Liver (tissue), 9 donors: ENCODE results near the gene CCDC172. TPM values are rescaled to one million over a fixed set of nuclear protein-coding genes. Genes with fewer than 3 reads are reported as not detected.

ENCODE experiments used
- DNase-seq: peaks from one replicate; pipeline ENCODE4 v3.0.0-alpha.2; 2017; ENCODE audit warnings: low spot score
- H3K27ac ChIP-seq, 2 donors: one replicate each; pipeline ENCODE4 v1.7.0; 2013; ENCODE audit warnings: inconsistent platforms in 2 of 2, low read length in 2 of 2, control low read depth in 1 of 2, low read depth in 1 of 2, mild to moderate bottlenecking in 1 of 2
- H3K27me3 ChIP-seq, 4 donors: one replicate each; pipeline versions ENCODE4 v1.6.1 to v1.7.0; 2013; ENCODE audit warnings: low read length in 3 of 4, inconsistent platforms in 1 of 4, mild to moderate bottlenecking in 1 of 4, moderate library complexity in 1 of 4; ENCODE audit not compliant: control insufficient read depth in 4 of 4, insufficient read depth in 4 of 4
- H3K36me3 ChIP-seq, 4 donors: one replicate each; pipeline versions ENCODE4 v1.6.1 to v1.7.0; 2013; ENCODE audit warnings: low read length in 3 of 4, mild to moderate bottlenecking in 3 of 4, low read depth in 1 of 4, moderate library complexity in 1 of 4; ENCODE audit not compliant: control insufficient read depth in 4 of 4, insufficient read depth in 3 of 4
- H3K4me1 ChIP-seq, 4 donors: one replicate each; pipeline versions ENCODE4 v1.6.1 to v1.7.0; 2013; ENCODE audit warnings: low read length in 3 of 4, mild to moderate bottlenecking in 3 of 4, moderate library complexity in 1 of 4; ENCODE audit not compliant: control insufficient read depth in 4 of 4, insufficient read depth in 4 of 4
- H3K4me3 ChIP-seq, 3 donors: one replicate each; pipeline versions ENCODE4 v1.6.1 to v1.7.0; 2013; ENCODE audit warnings: low read length in 3 of 3, control low read depth in 1 of 3, low read depth in 1 of 3, mild to moderate bottlenecking in 1 of 3
- H3K9ac ChIP-seq, 2 donors: one replicate each; pipeline ENCODE4 v1.7.0; 2013; ENCODE audit warnings: low read length in 2 of 2, mild to moderate bottlenecking in 2 of 2, moderate library complexity in 2 of 2, control low read depth in 1 of 2, low read depth in 1 of 2
- H3K9me3 ChIP-seq, 4 donors: one replicate each; pipeline versions ENCODE4 v1.6.1 to v1.7.0; 2013; ENCODE audit warnings: low read length in 3 of 4; ENCODE audit not compliant: control insufficient read depth in 4 of 4
- ATF3 ChIP-seq: IDR thresholded peaks from 2 replicates; pipeline ENCODE4 v1.6.1; 2016; ENCODE audit warnings: antibody characterized with exemption
- CTCF ChIP-seq: fragments of 150-350 bp; IDR thresholded peaks from 2 replicates; pipeline ENCODE4 v1.5.1; 2017; ENCODE audit warnings: improper control_type of control experiment, low read depth, low read length; ENCODE audit not compliant: missing input control
- EGR1 ChIP-seq, 2 donors: IDR thresholded peaks; 2 replicates each; pipeline ENCODE4 v1.6.1; 2016 to 2018; ENCODE audit warnings: antibody characterized with exemption in 2 of 2, low read depth in 2 of 2
- FOXA1 ChIP-seq: IDR thresholded peaks from 2 replicates; pipeline ENCODE4 v1.6.1; 2016; ENCODE audit warnings: antibody characterized with exemption
- FOXA2 ChIP-seq: IDR thresholded peaks from 2 replicates; pipeline ENCODE4 v1.6.1; 2016; ENCODE audit warnings: antibody characterized with exemption
- GABPA ChIP-seq, 2 donors: IDR thresholded peaks in 1 of 2; conservative IDR thresholded peaks in 1 of 2; 2 replicates each; pipeline ENCODE4 v1.6.1; 2016; ENCODE audit warnings: antibody characterized with exemption in 2 of 2, mild to moderate bottlenecking in 1 of 2, moderate library complexity in 1 of 2
- HNF4A ChIP-seq, 2 donors: conservative IDR thresholded peaks; 2 replicates each; pipeline ENCODE4 v1.6.1; 2016; ENCODE audit warnings: antibody characterized with exemption in 2 of 2, mild to moderate bottlenecking in 2 of 2
- HNF4G ChIP-seq: IDR thresholded peaks from 2 replicates; pipeline ENCODE4 v1.6.1; 2016; ENCODE audit warnings: antibody characterized with exemption
- JUND ChIP-seq, 2 donors: IDR thresholded peaks; 2 replicates each; pipeline ENCODE4 v1.6.1; 2016; ENCODE audit warnings: antibody characterized with exemption in 2 of 2
- MAX ChIP-seq: IDR thresholded peaks from 2 replicates; pipeline ENCODE4 v1.6.1; 2016; ENCODE audit warnings: antibody characterized with exemption
- NR2F2 ChIP-seq: IDR thresholded peaks from 2 replicates; pipeline ENCODE4 v1.6.1; 2016; ENCODE audit warnings: antibody characterized with exemption
- RAD21 ChIP-seq, 2 donors: IDR thresholded peaks; 2 replicates each; pipeline ENCODE4 v1.6.1; 2016; ENCODE audit warnings: antibody characterized with exemption in 2 of 2, mild to moderate bottlenecking in 2 of 2
- REST ChIP-seq: IDR thresholded peaks from 2 replicates; pipeline ENCODE4 v1.6.1; 2016; ENCODE audit warnings: antibody characterized with exemption, mild to moderate bottlenecking
- RXRA ChIP-seq, 2 donors: IDR thresholded peaks; 2 replicates each; pipeline ENCODE4 v1.6.1; 2017 to 2018; ENCODE audit warnings: antibody characterized with exemption in 2 of 2, mild to moderate bottlenecking in 1 of 2
- SP1 ChIP-seq: IDR thresholded peaks from 2 replicates; pipeline ENCODE4 v1.6.1; 2018; ENCODE audit warnings: antibody characterized with exemption, mild to moderate bottlenecking
- TAF1 ChIP-seq: conservative IDR thresholded peaks from 2 replicates; pipeline ENCODE4 v1.6.1; 2016; ENCODE audit warnings: antibody characterized with exemption, mild to moderate bottlenecking
- YY1 ChIP-seq: IDR thresholded peaks from 2 replicates; pipeline ENCODE4 v1.6.1; 2016; ENCODE audit warnings: antibody characterized with exemption, mild to moderate bottlenecking
- ZBTB33 ChIP-seq: IDR thresholded peaks from 2 replicates; pipeline ENCODE4 v1.6.1; 2016; ENCODE audit warnings: antibody characterized with exemption
- WGBS: extraction: QIAGEN DNeasy Blood & Tissue Kit; methylation state at CpG from one replicate; pipeline ENCODE4 v1.1.7; 2013; 5-methylcytosine and 5-hydroxymethylcytosine counted together
- polyA plus RNA-seq, 2 donors: library from polyadenylated mRNA; stranded (reverse) in 1 of 2; unstranded in 1 of 2; fragments of 200-250 nt in 1 of 2; fragments of >200 nt in 1 of 2; fragmentation: Nextera tagmentation in 1 of 2; extraction: Ambion mirVana in 1 of 2; gene quantifications; one replicate each; pipeline versions ENCODE4 v1.2.1 to v1.2.3, GENCODE V29; 2013 to 2015
- total RNA-seq, 2 donors: library from RNA; depleted of rRNA; stranded (reverse); fragments of >200 nt; gene quantifications; one replicate each; pipeline ENCODE4 v1.2.3, GENCODE V29; 2014
- donor health status: healthy.
- donor health status: healthy.
- donor health status: healthy.
- donor health status: healthy.
- donor health status: healthy.

CCDC172 gene
- total and polyA plus RNA-seq, 4 donors = not detected

- H3K27ac ChIP-seq = no peak overlapping the region
- no peak for DNase-seq
- no peak overlapping the region for H3K9ac ChIP-seq
- no peaks in the 10 kb centered on the region for H3K9me3 ChIP-seq
- H3K4me1 ChIP-seq = no peaks in the 10 kb centered on the region
- TF ChIP-seq FOXA1 = no peak
- no peak for TF ChIP-seq HNF4G
- TF ChIP-seq SP1 = no peak
- no peak for TF ChIP-seq HNF4A (conservative IDR thresholded peaks at IDR 0.05)
- no peak for TF ChIP-seq REST
- no peak for TF ChIP-seq EGR1 (IDR thresholded peaks at IDR 0.05; ENCODE audit: low read depth in 2 of 2)
- TF ChIP-seq CTCF = no peak
- no peak for TF ChIP-seq FOXA2
- TF ChIP-seq RAD21 (IDR thresholded peaks at IDR 0.05) = no peak
- no peak for TF ChIP-seq RXRA (IDR thresholded peaks at IDR 0.05)
- TF ChIP-seq ZBTB33 = no peak
- TF ChIP-seq GABPA (IDR thresholded peaks at IDR 0.05 in 1 of 2, conservative IDR thresholded peaks at IDR 0.05 in 1 of 2) = no peak
- TF ChIP-seq YY1 = no peak
- no peak for TF ChIP-seq MAX
- TF ChIP-seq TAF1 = no peak
- no peak for TF ChIP-seq NR2F2
- no peak for TF ChIP-seq ATF3
- TF ChIP-seq JUND (IDR thresholded peaks at IDR 0.05) = no peak
- 72% methylated on average over 2 of the region's 2 CpGs for whole genome bisulfite sequencing
- H3K4me3 ChIP-seq = no peak overlapping the region
- H3K27me3 ChIP-seq = no peaks in the 10 kb centered on the region
- H3K36me3 ChIP-seq = no peaks in the 10 kb centered on the region
Observed at GRCh38 chr10:116311706-116312490, 12.3 kb upstream of the CCDC172 start.
